ENCODE measurements around the gene MTFR1L.
A peak's percentile ranks its signal among the peaks of the same experiment; 100 is the strongest.

The MTFR1L gene

GRCh38 chr1:25808481-25809244 lies 11.1 kb upstream of the MTFR1L start:
- no peak for DNase-seq (ENCODE audit: low read depth)

GRCh38 chr1:25809283-25809926 lies 10.3 kb upstream of the MTFR1L start:
- no peak for DNase-seq (ENCODE audit: low read depth)

GRCh38 chr1:25809929-25810328 lies 9.8 kb upstream of the MTFR1L start:
- DNase-seq (ENCODE audit: low read depth) = no peak

GRCh38 chr1:25810341-25811299 lies 9.1 kb upstream of the MTFR1L start:
- DNase-seq (ENCODE audit: low read depth) = peak; percentile 67

GRCh38 chr1:25811384-25812082 lies 8.2 kb upstream of the MTFR1L start:
- DNase-seq (ENCODE audit: low read depth) = no peak

GRCh38 chr1:25813071-25813733 lies 6.6 kb upstream of the MTFR1L start:
- no peak for DNase-seq (ENCODE audit: low read depth)

- no peak for DNase-seq (ENCODE audit: low read depth)
Observed at GRCh38 chr1:25813734-25814471, 5.9 kb upstream of the MTFR1L start.

GRCh38 chr1:25814549-25815087 lies 5.1 kb upstream of the MTFR1L start:
- no peak for DNase-seq (ENCODE audit: low read depth)

GRCh38 chr1:25815208-25816111 lies 4.3 kb upstream of the MTFR1L start:
- no peak for DNase-seq (ENCODE audit: low read depth)

- DNase-seq (ENCODE audit: low read depth) = no peak
Observed at GRCh38 chr1:25816112-25816718, 3.5 kb upstream of the MTFR1L start.

- DNase-seq (ENCODE audit: low read depth) = no peak
Observed at GRCh38 chr1:25817840-25818501, 1.8 kb upstream of the MTFR1L start.

- no peak for DNase-seq (ENCODE audit: low read depth)
Observed at GRCh38 chr1:25818569-25818968, 1.2 kb upstream of the MTFR1L start.

- no peak for DNase-seq (ENCODE audit: low read depth)
Observed at GRCh38 chr1:25820247-25821111, 725 bp downstream of the MTFR1L start.

GRCh38 chr1:25821112-25821476 lies 1.3 kb downstream of the MTFR1L start:
- DNase-seq (ENCODE audit: low read depth) = no peak

- DNase-seq (ENCODE audit: low read depth) = no peak
Observed at GRCh38 chr1:25821630-25822091, 1.9 kb downstream of the MTFR1L start.

GRCh38 chr1:25825605-25826004 lies 5.9 kb downstream of the MTFR1L start:
- no peak for DNase-seq (ENCODE audit: low read depth)

GRCh38 chr1:25826571-25826970 lies 6.8 kb downstream of the MTFR1L start:
- DNase-seq (ENCODE audit: low read depth) = no peak
